Stimulated activated naive CD8-positive, alpha-beta T cell treated with anti-CD3 and anti-CD28 coated beads, Interleukin-15, amount 100 ng/mL, for 72 hours (primary cell): ENCODE measurements around the gene CFAP97.

Source experiments
- ATAC-seq: fragments of 150-1000 bp; cut with Tn5 transposase; 2 replicates; pipeline ENCODE4 v1.10.0; 2021; ENCODE audit warnings: mild to moderate bottlenecking, moderate library complexity
- DNase-seq, 2 donors: peaks; one replicate each; pipeline ENCODE4 v3.0.0; 2021 to 2022
- H3K27ac Mint-ChIP-seq, 2 donors: one replicate each; pipeline ENCODE4 v1.8.0; 2022; ENCODE audit warnings: mild to moderate bottlenecking in 2 of 2, mixed read lengths in 2 of 2, moderate library complexity in 2 of 2
- H3K27me3 Mint-ChIP-seq: one replicate; pipeline ENCODE4 v1.8.0; 2022; ENCODE audit warnings: mixed read lengths
- H3K4me1 Mint-ChIP-seq: one replicate; pipeline ENCODE4 v1.8.0; 2022; ENCODE audit warnings: mild to moderate bottlenecking, mixed read lengths
- H3K4me3 Mint-ChIP-seq, 2 donors: one replicate each; pipeline ENCODE4 v1.8.0; 2022; ENCODE audit warnings: mild to moderate bottlenecking in 2 of 2, mixed read lengths in 2 of 2, moderate library complexity in 1 of 2
- H3K9me3 Mint-ChIP-seq, 2 donors: one replicate each; pipeline ENCODE4 v1.8.0; 2022; ENCODE audit warnings: mixed read lengths in 2 of 2

CFAP97 gene

GRCh38 chr4:185118876-185119275 lies 84.9 kb downstream of the CFAP97 start:
- Mint-ChIP-seq H3K27ac (no peak overlapping the region), H3K9me3 (no peaks in the 10 kb centered on the region), H3K4me1 (no peaks in the 10 kb centered on the region), H3K4me3 (no peak overlapping the region), H3K27me3 (peaks cover 21% of the 10 kb centered on the region)
- ATAC-seq (no peak), DNase-seq (no peak)

- Mint-ChIP-seq H3K4me1 (no peaks in the 10 kb centered on the region), H3K27ac (no peak overlapping the region), H3K9me3 (no peaks in the 10 kb centered on the region), H3K27me3 (peaks cover 14% of the 10 kb centered on the region), H3K4me3 (no peak overlapping the region)
- no peak for ATAC-seq
- no peak for DNase-seq
Measured at GRCh38 chr4:185117300-185117934, 86.4 kb downstream of the CFAP97 start.

DNA sequence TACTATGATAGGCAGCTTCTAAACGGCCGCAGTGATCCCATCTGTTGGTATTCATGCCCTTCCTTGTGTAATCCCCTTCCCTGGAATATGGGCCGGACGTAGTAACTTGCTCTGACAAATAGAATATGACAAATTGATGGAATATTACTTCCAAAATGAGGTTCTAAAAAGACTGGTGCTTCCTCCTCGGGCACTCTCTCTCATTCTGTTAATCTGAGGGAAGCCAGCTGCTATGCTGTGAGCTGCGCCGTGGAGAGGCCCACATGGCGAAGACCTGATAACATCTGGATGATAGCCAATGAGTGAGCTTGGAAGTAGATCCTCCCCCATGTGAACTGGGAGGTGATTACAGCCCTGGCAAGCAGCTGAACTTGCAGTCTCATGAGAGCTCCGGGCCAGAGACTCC lies 88.0 kb downstream of the CFAP97 start:
- DNase-seq: no peak
- H3K27me3 Mint-ChIP-seq: peaks cover 16% of the 10 kb centered on the region
- H3K27ac Mint-ChIP-seq: no peak overlapping the region
- no peak for ATAC-seq
- H3K9me3 Mint-ChIP-seq: no peaks in the 10 kb centered on the region
- no peaks in the 10 kb centered on the region for H3K4me1 Mint-ChIP-seq
- no peak overlapping the region for H3K4me3 Mint-ChIP-seq

DNA sequence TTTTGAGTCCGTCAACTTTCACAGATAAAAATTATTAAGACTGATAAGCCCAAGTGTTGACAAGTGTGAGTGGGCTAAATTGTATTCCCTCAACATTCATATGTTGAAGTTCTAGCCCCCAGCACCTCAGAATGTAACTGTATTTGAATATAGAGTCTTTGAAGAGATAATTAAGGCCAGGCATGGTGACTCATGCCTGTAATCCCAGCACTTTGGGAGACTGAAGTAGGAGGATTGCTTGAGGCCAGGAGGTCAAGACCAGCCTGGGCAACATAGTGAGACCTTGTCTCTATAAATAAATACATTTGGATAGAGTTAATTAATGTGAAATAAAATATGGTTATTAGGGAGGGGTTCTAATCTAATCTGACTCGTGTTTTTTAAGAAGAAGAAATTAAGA lies 90.5 kb downstream of the CFAP97 start:
- Mint-ChIP-seq H3K4me1 (no peaks in the 10 kb centered on the region), H3K27me3 (peaks cover 28% of the 10 kb centered on the region), H3K4me3 (no peak overlapping the region), H3K27ac (peak overlapping the region in 1 of 2 donors; percentile 8), H3K9me3 (no peaks in the 10 kb centered on the region)
- DNase-seq (no peak), ATAC-seq (no peak)

DNA sequence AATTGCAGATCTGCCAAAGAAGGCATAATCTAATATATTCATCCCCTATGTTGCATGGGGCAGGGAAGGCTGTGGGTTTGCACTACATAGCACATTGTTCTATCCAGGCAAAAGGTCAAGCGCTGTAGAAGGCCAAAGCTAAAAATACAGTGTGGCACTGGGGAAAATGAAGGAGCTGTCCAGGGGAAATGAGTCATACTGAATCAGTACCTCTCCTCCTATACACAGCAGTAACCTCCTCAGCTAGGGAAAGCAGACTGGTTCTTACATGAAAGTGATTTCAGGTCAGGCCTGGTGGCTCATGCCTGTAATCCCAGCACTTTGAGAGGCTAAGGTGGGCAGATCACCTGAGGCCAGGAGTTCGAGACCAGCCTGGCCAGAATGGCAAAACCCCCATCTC lies 91.7 kb downstream of the CFAP97 start:
- no peak for DNase-seq
- no peak for ATAC-seq
- H3K27me3 Mint-ChIP-seq: peaks cover 36% of the 10 kb centered on the region
- no peaks in the 10 kb centered on the region for H3K9me3 Mint-ChIP-seq
- H3K4me1 Mint-ChIP-seq: no peaks in the 10 kb centered on the region
- no peak overlapping the region for H3K27ac Mint-ChIP-seq
- H3K4me3 Mint-ChIP-seq: no peak overlapping the region

DNA sequence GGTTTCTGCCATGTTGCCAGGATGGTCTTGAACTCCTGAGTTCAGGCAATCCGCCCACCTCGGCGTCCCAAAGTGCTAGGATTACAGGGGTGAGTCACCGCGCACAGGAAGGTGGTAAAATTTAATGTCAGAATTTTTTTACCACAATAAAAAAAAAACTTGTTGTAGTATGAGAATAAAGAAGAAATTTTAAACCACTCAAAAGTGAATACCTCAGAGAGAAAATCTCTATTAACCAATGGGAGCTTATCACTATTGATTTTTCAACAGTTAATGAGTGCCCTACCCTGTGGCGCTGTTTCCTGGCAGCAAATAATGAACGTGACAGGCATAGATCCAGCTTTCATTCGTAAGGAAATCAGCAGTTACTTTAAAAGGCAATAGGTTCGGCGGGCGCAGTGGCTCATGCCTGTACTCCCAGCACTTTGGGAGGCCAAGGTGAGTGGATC lies 93.4 kb downstream of the CFAP97 start:
- Mint-ChIP-seq H3K27ac (no peak overlapping the region), H3K4me1 (no peaks in the 10 kb centered on the region)
- ATAC-seq: no peak

GRCh38 chr4:185109736-185110135 lies 94.1 kb downstream of the CFAP97 start:
- Mint-ChIP-seq H3K27ac (no peak overlapping the region), H3K27me3 (peaks cover 31% of the 10 kb centered on the region), H3K9me3 (no peaks in the 10 kb centered on the region), H3K4me3 (no peak overlapping the region), H3K4me1 (no peaks in the 10 kb centered on the region)
- ATAC-seq: no peak
- no peak for DNase-seq

More for the DNA sequence above, 93.4 kb downstream of the CFAP97 start:
- no peak for DNase-seq
- Mint-ChIP-seq H3K27me3 (peaks cover 31% of the 10 kb centered on the region), H3K9me3 (no peaks in the 10 kb centered on the region), H3K4me3 (no peak overlapping the region)
